ENCODE results near the gene WIPF1.
A peak's percentile ranks its signal among the peaks of the same experiment; 100 is the strongest.

Gene WIPF1

GRCh38 chr2:174614261-174614660 is 16.7 kb upstream of the WIPF1 start:
- H3K27ac Mint-ChIP-seq: peak overlapping the region; percentile 46 to 89

GRCh38 chr2:174613531-174613930 is 15.9 kb upstream of the WIPF1 start:
- peak overlapping the region in 1 of 2 donors; percentile 53 for H3K27ac Mint-ChIP-seq

More at GRCh38 chr2:174614261-174614660, 16.7 kb upstream of the WIPF1 start:
- DNase-seq: no peak
- H3K9me3 Mint-ChIP-seq: no peaks in the 10 kb centered on the region
- peaks cover 54 to 78% of the 10 kb centered on the region in 2 donors for H3K4me1 Mint-ChIP-seq (ENCODE audit: low read depth in 2 of 2)
- no peaks in the 10 kb centered on the region for H3K27me3 Mint-ChIP-seq
- no peak for ATAC-seq (replicated peaks)
- peaks cover 40% of the 10 kb centered on the region for H3K36me3 Mint-ChIP-seq (ENCODE audit: insufficient read depth)
- H3K4me3 Mint-ChIP-seq: no peak overlapping the region

GRCh38 chr2:174612970-174613369 is 15.4 kb upstream of the WIPF1 start:
- Mint-ChIP-seq H3K4me1 (ENCODE audit: low read depth in 2 of 2) (peaks cover 55 to 78% of the 10 kb centered on the region in 2 donors), H3K27ac (peak overlapping the region; percentile 53 to 93), H3K4me3 (no peak overlapping the region), H3K36me3 (ENCODE audit: insufficient read depth) (peaks cover 45% of the 10 kb centered on the region), H3K27me3 (no peaks in the 10 kb centered on the region), H3K9me3 (no peaks in the 10 kb centered on the region)
- DNase-seq (no peak), ATAC-seq (replicated peaks) (no peak)

More at GRCh38 chr2:174613531-174613930, 15.9 kb upstream of the WIPF1 start:
- DNase-seq (no peak), ATAC-seq (replicated peaks) (no peak)
- peaks cover 53 to 80% of the 10 kb centered on the region in 2 donors for H3K4me1 Mint-ChIP-seq (ENCODE audit: low read depth in 2 of 2)
- peaks cover 42% of the 10 kb centered on the region for H3K36me3 Mint-ChIP-seq (ENCODE audit: insufficient read depth)
- no peaks in the 10 kb centered on the region for H3K9me3 Mint-ChIP-seq
- no peaks in the 10 kb centered on the region for H3K27me3 Mint-ChIP-seq
- no peak overlapping the region for H3K4me3 Mint-ChIP-seq

GRCh38 chr2:174611854-174612253 is 14.2 kb upstream of the WIPF1 start:
- H3K4me1 Mint-ChIP-seq (ENCODE audit: low read depth in 2 of 2): peaks cover 52 to 76% of the 10 kb centered on the region in 2 donors
- H3K27me3 Mint-ChIP-seq: no peaks in the 10 kb centered on the region
- peaks cover 40% of the 10 kb centered on the region for H3K36me3 Mint-ChIP-seq (ENCODE audit: insufficient read depth)
- no peak for ATAC-seq (replicated peaks)
- no peak for DNase-seq
- H3K4me3 Mint-ChIP-seq: no peak overlapping the region
- no peaks in the 10 kb centered on the region for H3K9me3 Mint-ChIP-seq
- H3K27ac Mint-ChIP-seq: peak overlapping the region; percentile 89 to 93

GRCh38 chr2:174611006-174611405 is 13.4 kb upstream of the WIPF1 start:
- no peak for DNase-seq
- H3K4me1 Mint-ChIP-seq (ENCODE audit: low read depth in 2 of 2): peaks cover 56 to 77% of the 10 kb centered on the region in 2 donors
- peak overlapping the region; percentile 89 to 93 for H3K27ac Mint-ChIP-seq
- peak overlapping the region; percentile 43 to 53 for H3K4me3 Mint-ChIP-seq
- no peaks in the 10 kb centered on the region for H3K9me3 Mint-ChIP-seq
- no peak for ATAC-seq (replicated peaks)
- no peaks in the 10 kb centered on the region for H3K27me3 Mint-ChIP-seq
- H3K36me3 Mint-ChIP-seq (ENCODE audit: insufficient read depth): peaks cover 39% of the 10 kb centered on the region

GRCh38 chr2:174610243-174610995 is 12.8 kb upstream of the WIPF1 start:
- DNase-seq: no peak
- ATAC-seq (replicated peaks): no peak
- H3K9me3 Mint-ChIP-seq: no peaks in the 10 kb centered on the region

GRCh38 chr2:174609261-174609660 is 11.7 kb upstream of the WIPF1 start:
- no peak overlapping the region for H3K4me3 Mint-ChIP-seq
- peaks cover 58 to 77% of the 10 kb centered on the region in 2 donors for H3K4me1 Mint-ChIP-seq (ENCODE audit: low read depth in 2 of 2)
- DNase-seq (no peak), ATAC-seq (replicated peaks) (no peak)
- H3K36me3 Mint-ChIP-seq (ENCODE audit: insufficient read depth): peaks cover 39% of the 10 kb centered on the region
- no peaks in the 10 kb centered on the region for H3K9me3 Mint-ChIP-seq
- peak overlapping the region; percentile 89 to 94 for H3K27ac Mint-ChIP-seq
- H3K27me3 Mint-ChIP-seq: no peaks in the 10 kb centered on the region

More at GRCh38 chr2:174610243-174610995, 12.8 kb upstream of the WIPF1 start:
- Mint-ChIP-seq H3K36me3 (ENCODE audit: insufficient read depth) (peaks cover 39% of the 10 kb centered on the region), H3K27me3 (no peaks in the 10 kb centered on the region), H3K4me1 (ENCODE audit: low read depth in 2 of 2) (peaks cover 56 to 77% of the 10 kb centered on the region in 2 donors), H3K27ac (peak overlapping the region; percentile 89 to 93), H3K4me3 (peak overlapping the region; percentile 43 to 53)

GRCh38 chr2:174608866-174609214 is 11.2 kb upstream of the WIPF1 start:
- peak overlapping the region; percentile 89 to 94 for H3K27ac Mint-ChIP-seq
- peak; percentile 16 for ATAC-seq (replicated peaks)
- no peaks in the 10 kb centered on the region for H3K27me3 Mint-ChIP-seq
- H3K4me3 Mint-ChIP-seq: no peak overlapping the region
- peaks cover 54 to 73% of the 10 kb centered on the region in 2 donors for H3K4me1 Mint-ChIP-seq (ENCODE audit: low read depth in 2 of 2)
- H3K9me3 Mint-ChIP-seq: no peaks in the 10 kb centered on the region
- no peak for DNase-seq
- H3K36me3 Mint-ChIP-seq (ENCODE audit: insufficient read depth): peaks cover 39% of the 10 kb centered on the region

GRCh38 chr2:174607989-174608865 is 10.6 kb upstream of the WIPF1 start:
- Mint-ChIP-seq H3K4me1 (ENCODE audit: low read depth in 2 of 2) (peaks cover 54 to 73% of the 10 kb centered on the region in 2 donors), H3K27ac (peak overlapping the region; percentile 89 to 94), H3K9me3 (no peaks in the 10 kb centered on the region), H3K27me3 (no peaks in the 10 kb centered on the region), H3K36me3 (ENCODE audit: insufficient read depth) (peaks cover 39% of the 10 kb centered on the region), H3K4me3 (peak overlapping the region; percentile 28 to 72)
- ATAC-seq (replicated peaks) (peak; percentile 80), DNase-seq (no peak)

GRCh38 chr2:174607584-174607983 is 10.0 kb upstream of the WIPF1 start:
- H3K27ac Mint-ChIP-seq: peak overlapping the region; percentile 89 to 94
- H3K4me3 Mint-ChIP-seq: peak overlapping the region; percentile 28 to 72
- peaks cover 60 to 75% of the 10 kb centered on the region in 2 donors for H3K4me1 Mint-ChIP-seq (ENCODE audit: low read depth in 2 of 2)
- ATAC-seq (replicated peaks) (no peak), DNase-seq (no peak)
- no peaks in the 10 kb centered on the region for H3K9me3 Mint-ChIP-seq
- H3K36me3 Mint-ChIP-seq (ENCODE audit: insufficient read depth): peaks cover 37% of the 10 kb centered on the region
- H3K27me3 Mint-ChIP-seq: no peaks in the 10 kb centered on the region

GRCh38 chr2:174606336-174606735 is 8.7 kb upstream of the WIPF1 start:
- ATAC-seq (replicated peaks) (peak; percentile 54), DNase-seq (no peak)
- Mint-ChIP-seq H3K27me3 (no peaks in the 10 kb centered on the region), H3K4me1 (ENCODE audit: low read depth in 2 of 2) (peaks cover 63 to 79% of the 10 kb centered on the region in 2 donors), H3K4me3 (peak overlapping the region; percentile 41 to 72), H3K36me3 (ENCODE audit: insufficient read depth) (peaks cover 33% of the 10 kb centered on the region), H3K9me3 (no peaks in the 10 kb centered on the region), H3K27ac (peak overlapping the region; percentile 89 to 94)

GRCh38 chr2:174605687-174606086 is 8.1 kb upstream of the WIPF1 start:
- H3K27me3 Mint-ChIP-seq: no peaks in the 10 kb centered on the region
- peak overlapping the region; percentile 89 to 94 for H3K27ac Mint-ChIP-seq
- ATAC-seq (replicated peaks) (peak; percentile 28), DNase-seq (no peak)
- H3K9me3 Mint-ChIP-seq: no peaks in the 10 kb centered on the region
- peaks cover 61 to 77% of the 10 kb centered on the region in 2 donors for H3K4me1 Mint-ChIP-seq (ENCODE audit: low read depth in 2 of 2)
- peak overlapping the region; percentile 41 to 72 for H3K4me3 Mint-ChIP-seq
- H3K36me3 Mint-ChIP-seq (ENCODE audit: insufficient read depth): peaks cover 28% of the 10 kb centered on the region

- H3K27me3 Mint-ChIP-seq: no peaks in the 10 kb centered on the region
- H3K4me1 Mint-ChIP-seq (ENCODE audit: low read depth in 2 of 2): peaks cover 72 to 86% of the 10 kb centered on the region in 2 donors
- H3K27ac Mint-ChIP-seq: peak overlapping the region; percentile 82 to 87
- no peaks in the 10 kb centered on the region for H3K9me3 Mint-ChIP-seq
- peaks cover 17% of the 10 kb centered on the region for H3K36me3 Mint-ChIP-seq (ENCODE audit: insufficient read depth)
- ATAC-seq (replicated peaks) (peak; percentile 75), DNase-seq (peak; percentile 53 to 62 (median 59))
- peak overlapping the region in 1 of 2 donors; percentile 21 for H3K4me3 Mint-ChIP-seq
Observed at GRCh38 chr2:174603280-174603679, 5.7 kb upstream of the WIPF1 start.

All from effector memory CD8-positive, alpha-beta T cell (primary cell).